ENCODE data around the gene CENPF. TPM values are rescaled to one million over a fixed set of nuclear protein-coding genes. Genes with fewer than 3 reads are reported as not detected.

The CENPF gene
- total RNA-seq, 2 donors from 2014 or later, result 2.9 to 10.9 TPM

DNA sequence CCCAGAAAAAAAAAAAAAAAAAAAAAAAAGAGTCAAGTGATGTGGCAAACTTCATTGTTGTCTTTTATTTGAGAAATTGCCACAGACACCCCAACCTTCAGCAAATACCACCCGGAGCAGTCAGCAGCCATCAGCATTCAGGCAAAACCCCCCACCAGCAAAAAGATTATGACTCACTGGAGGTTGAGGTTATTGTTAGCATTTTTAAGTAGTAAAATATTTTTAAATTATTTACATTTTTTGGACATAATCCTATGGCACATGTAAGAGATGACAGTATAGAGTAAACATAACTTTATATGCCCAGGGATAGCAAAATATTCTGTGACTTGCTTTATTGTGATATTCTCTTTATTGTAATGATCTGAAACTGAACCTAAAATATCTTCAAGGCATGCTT is 95.6 kb downstream of the CENPF start:
- TF ChIP-seq, protein P1, sequence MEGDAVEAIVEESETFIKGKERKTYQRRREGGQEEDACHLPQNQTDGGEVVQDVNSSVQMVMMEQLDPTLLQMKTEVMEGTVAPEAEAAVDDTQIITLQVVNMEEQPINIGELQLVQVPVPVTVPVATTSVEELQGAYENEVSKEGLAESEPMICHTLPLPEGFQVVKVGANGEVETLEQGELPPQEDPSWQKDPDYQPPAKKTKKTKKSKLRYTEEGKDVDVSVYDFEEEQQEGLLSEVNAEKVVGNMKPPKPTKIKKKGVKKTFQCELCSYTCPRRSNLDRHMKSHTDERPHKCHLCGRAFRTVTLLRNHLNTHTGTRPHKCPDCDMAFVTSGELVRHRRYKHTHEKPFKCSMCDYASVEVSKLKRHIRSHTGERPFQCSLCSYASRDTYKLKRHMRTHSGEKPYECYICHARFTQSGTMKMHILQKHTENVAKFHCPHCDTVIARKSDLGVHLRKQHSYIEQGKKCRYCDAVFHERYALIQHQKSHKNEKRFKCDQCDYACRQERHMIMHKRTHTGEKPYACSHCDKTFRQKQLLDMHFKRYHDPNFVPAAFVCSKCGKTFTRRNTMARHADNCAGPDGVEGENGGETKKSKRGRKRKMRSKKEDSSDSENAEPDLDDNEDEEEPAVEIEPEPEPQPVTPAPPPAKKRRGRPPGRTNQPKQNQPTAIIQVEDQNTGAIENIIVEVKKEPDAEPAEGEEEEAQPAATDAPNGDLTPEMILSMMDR (IDR thresholded peaks at IDR 0.05), result no peak
- TF ChIP-seq POLR2AphosphoS5 (IDR thresholded peaks at IDR 0.05), result no peak
- TF ChIP-seq POLR2A (IDR thresholded peaks at IDR 0.05), result no peak
- H3K9me3 ChIP-seq, result no peaks in the 10 kb centered on the region
- no peak overlapping the region for H3K27ac ChIP-seq
- H3K4me1 ChIP-seq (replicated peaks), result no peaks in the 10 kb centered on the region
- no peaks in the 10 kb centered on the region for H3K36me3 ChIP-seq
- intact Hi-C loops (cut with DNase I), result no loop called here
- WGBS, result 73% methylated on average over 1 of the region's 1 CpG
- DNase-seq (ENCODE audit: low spot score), result no peak
- no peaks in the 10 kb centered on the region for H3K27me3 ChIP-seq (replicated peaks; ENCODE audit: insufficient read depth)
- no peak overlapping the region for H3K4me3 ChIP-seq

DNA sequence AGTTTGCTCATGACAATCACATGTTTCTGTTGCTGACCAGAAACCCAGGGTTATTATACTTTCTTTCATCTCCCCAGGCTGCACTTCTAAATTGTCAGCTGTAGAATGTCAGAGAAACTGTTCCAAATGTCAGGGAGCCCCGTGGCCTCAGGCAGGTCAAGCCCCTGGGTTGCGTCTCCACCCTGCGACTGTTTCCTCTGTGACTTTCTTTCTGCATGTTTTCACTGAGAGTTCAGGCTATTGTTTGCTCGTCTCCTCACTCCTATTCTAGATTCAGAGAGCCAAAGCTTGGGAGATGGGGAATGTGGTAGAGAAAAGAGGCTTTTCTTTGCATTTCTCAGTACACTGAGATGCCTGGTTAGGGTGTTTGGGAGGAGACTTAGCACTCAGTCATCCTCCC is 97.4 kb downstream of the CENPF start:
- intact Hi-C loops (cut with DNase I), result no loop called here

DNA sequence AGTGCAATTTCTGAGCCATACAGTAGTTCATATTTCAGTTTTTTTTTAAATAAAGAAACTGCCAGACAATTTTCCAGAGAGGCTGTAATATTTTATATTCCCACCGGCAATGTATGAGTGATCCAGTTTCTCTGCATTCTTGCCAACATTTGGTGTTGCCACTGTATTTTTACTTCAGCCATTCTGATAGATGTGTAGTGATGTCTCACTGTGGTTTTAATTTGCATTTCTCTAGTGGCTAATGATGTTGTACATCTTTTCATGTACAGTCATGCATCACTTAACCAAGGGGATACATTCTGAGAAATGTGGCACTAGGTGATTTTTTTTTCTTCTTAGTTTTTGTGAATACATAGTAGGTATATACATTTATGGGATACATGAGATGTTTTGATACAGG is 99.6 kb downstream of the CENPF start:
- Histone ChIP-seq H3K27me3 (replicated peaks; ENCODE audit: insufficient read depth) (no peaks in the 10 kb centered on the region), H3K27ac (no peak overlapping the region)
- TF ChIP-seq, protein P1 (IDR thresholded peaks at IDR 0.05), result no peak
- no peak for TF ChIP-seq POLR2A (IDR thresholded peaks at IDR 0.05)
- no peak for TF ChIP-seq POLR2AphosphoS5 (IDR thresholded peaks at IDR 0.05)

More for the DNA sequence above, 97.4 kb downstream of the CENPF start:
- Histone ChIP-seq H3K27ac (no peak overlapping the region), H3K36me3 (no peaks in the 10 kb centered on the region), H3K27me3 (replicated peaks; ENCODE audit: insufficient read depth) (no peaks in the 10 kb centered on the region), H3K4me3 (no peak overlapping the region), H3K4me1 (replicated peaks) (no peaks in the 10 kb centered on the region), H3K9me3 (no peaks in the 10 kb centered on the region)
- 42% methylated on average over 4 of the region's 4 CpGs for WGBS
- TF ChIP-seq POLR2A (IDR thresholded peaks at IDR 0.05) (no peak), POLR2AphosphoS5 (IDR thresholded peaks at IDR 0.05) (no peak)
- TF ChIP-seq, protein P1 (IDR thresholded peaks at IDR 0.05), result no peak
- DNase-seq (ENCODE audit: low spot score), result no peak

DNA sequence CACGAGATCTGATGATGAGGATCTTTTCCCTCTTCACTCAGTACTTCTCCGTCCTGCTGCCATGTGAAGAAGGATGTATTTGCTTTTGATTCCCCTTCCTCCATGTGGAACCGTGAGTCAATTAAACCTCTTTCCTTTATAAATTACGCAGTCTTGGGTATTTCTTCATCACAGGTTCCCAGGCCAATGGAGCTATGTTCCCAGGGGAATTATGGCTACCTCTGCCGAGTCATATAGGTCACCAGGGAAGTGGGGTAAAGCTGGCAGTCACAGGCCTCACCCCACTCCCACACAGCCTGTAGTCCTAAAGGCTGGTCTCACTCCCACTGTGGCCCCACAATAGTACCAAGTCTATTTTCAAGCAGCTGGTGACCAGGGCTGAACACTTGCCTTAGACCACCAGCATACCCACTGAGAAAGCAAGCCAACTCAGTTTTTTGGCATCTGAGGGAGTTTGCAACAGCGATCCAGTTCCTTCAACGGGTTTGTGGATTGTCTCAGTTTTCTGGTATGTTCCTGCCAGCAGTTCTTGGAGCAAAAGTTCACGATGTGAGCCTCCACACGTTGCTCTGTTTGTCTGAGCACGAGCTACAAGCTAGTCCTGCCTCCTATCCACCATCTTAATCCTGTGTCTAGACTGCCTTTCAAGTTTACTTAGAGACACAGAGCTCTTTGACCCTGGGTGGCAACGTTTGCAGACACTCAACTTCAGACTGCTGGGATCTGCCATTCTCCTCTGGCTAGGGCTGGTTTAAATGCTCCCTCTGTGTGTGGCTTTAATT is 104.5 kb downstream of the CENPF start:
- intact Hi-C loops (cut with DNase I), result no loop called here
- no peak overlapping the region for H3K27ac ChIP-seq
- H3K9me3 ChIP-seq, result no peaks in the 10 kb centered on the region
- no peaks in the 10 kb centered on the region for H3K36me3 ChIP-seq
- WGBS, result 77% methylated on average over 11 of the region's 11 CpGs
- H3K4me3 ChIP-seq, result no peak overlapping the region
- DNase-seq (ENCODE audit: low spot score), result no peak
- no peaks in the 10 kb centered on the region for H3K4me1 ChIP-seq (replicated peaks)
- no peaks in the 10 kb centered on the region for H3K27me3 ChIP-seq (replicated peaks; ENCODE audit: insufficient read depth)
- TF ChIP-seq, protein P1 (IDR thresholded peaks at IDR 0.05), result no peak
- TF ChIP-seq POLR2AphosphoS5 (IDR thresholded peaks at IDR 0.05), result no peak
- TF ChIP-seq POLR2A (IDR thresholded peaks at IDR 0.05), result no peak

More for the DNA sequence above, 99.6 kb downstream of the CENPF start:
- H3K9me3 ChIP-seq, result no peaks in the 10 kb centered on the region
- H3K4me3 ChIP-seq, result no peak overlapping the region
- no peaks in the 10 kb centered on the region for H3K4me1 ChIP-seq (replicated peaks)
- no peaks in the 10 kb centered on the region for H3K36me3 ChIP-seq
- intact Hi-C loops (cut with DNase I), result no loop called here
- 88% methylated on average over 1 of the region's 1 CpG for WGBS
- no peak for DNase-seq (ENCODE audit: low spot score)

Data from prostate gland (tissue), 2 donors.